Chondrocyte (in vitro differentiated cells): ENCODE measurements around the gene SKAP1. TPM values are rescaled to one million over a fixed set of nuclear protein-coding genes. Genes with fewer than 3 reads are reported as not detected.
"Not testable (repeated sequence)": the region's sequence is repeated elsewhere in the genome, so short reads cannot be mapped to it uniquely, and the experiment has no call there.

Source experiments
- DNase-seq: peaks from one replicate; pipeline ENCODE4 v3.0.0; 2021; ENCODE audit warnings: mixed read lengths, low spot score
- H3K27ac Mint-ChIP-seq: one replicate; pipeline ENCODE4 v1.8.0; 2021; ENCODE audit warnings: mild to moderate bottlenecking, moderate library complexity, mixed read lengths; ENCODE audit not compliant: unreplicated experiment
- H3K27me3 Mint-ChIP-seq: 2 replicates; pipeline ENCODE4 v1.8.0; 2021; ENCODE audit warnings: low read depth, mixed read lengths
- H3K36me3 Mint-ChIP-seq: 2 replicates; pipeline ENCODE4 v1.8.0; 2021; ENCODE audit warnings: low read depth, mixed read lengths
- H3K4me1 Mint-ChIP-seq: 2 replicates; pipeline ENCODE4 v1.8.0; 2021; ENCODE audit warnings: low read depth, mild to moderate bottlenecking, mixed read lengths
- H3K4me3 Mint-ChIP-seq: one replicate; pipeline ENCODE4 v1.8.0; 2021; ENCODE audit warnings: mild to moderate bottlenecking, moderate library complexity, mixed read lengths; ENCODE audit not compliant: unreplicated experiment
- H3K9me3 Mint-ChIP-seq: 2 replicates; pipeline ENCODE4 v1.8.0; 2021; ENCODE audit warnings: low read depth, mixed read lengths
- CTCF ChIP-seq: fragments of 200-600 bp; sonication (generic); IDR thresholded peaks from 2 replicates; pipeline ENCODE4 v1.5.0; 2021; ENCODE audit warnings: antibody characterized with exemption, mild to moderate bottlenecking, moderate library complexity
- total RNA-seq: library from RNA; stranded (reverse); gene quantifications from 3 replicates; pipeline ENCODE4 v1.2.1, GENCODE V29; 2021

The SKAP1 gene
- total RNA-seq, 1 donor from 2014 or later: not detected

- H3K36me3 Mint-ChIP-seq: no peaks in the 10 kb centered on the region
- no peak for TF ChIP-seq CTCF
- peaks cover 65% of the 10 kb centered on the region for H3K27me3 Mint-ChIP-seq
- H3K4me1 Mint-ChIP-seq: no peaks in the 10 kb centered on the region
- no peak overlapping the region for H3K27ac Mint-ChIP-seq
- DNase-seq: no peak
- no peaks in the 10 kb centered on the region for H3K9me3 Mint-ChIP-seq
- no peak overlapping the region for H3K4me3 Mint-ChIP-seq
Measured at GRCh38 chr17:48254896-48255295, 175.1 kb downstream of the SKAP1 start.

- H3K9me3 Mint-ChIP-seq: no peaks in the 10 kb centered on the region
- no peaks in the 10 kb centered on the region for H3K36me3 Mint-ChIP-seq
- H3K4me3 Mint-ChIP-seq: no peak overlapping the region
- no peak overlapping the region for H3K27ac Mint-ChIP-seq
- peaks cover 65% of the 10 kb centered on the region for H3K27me3 Mint-ChIP-seq
- TF ChIP-seq CTCF: no peak
- no peaks in the 10 kb centered on the region for H3K4me1 Mint-ChIP-seq
- no peak for DNase-seq
Measured at GRCh38 chr17:48253975-48254374, 176.0 kb downstream of the SKAP1 start.

DNA sequence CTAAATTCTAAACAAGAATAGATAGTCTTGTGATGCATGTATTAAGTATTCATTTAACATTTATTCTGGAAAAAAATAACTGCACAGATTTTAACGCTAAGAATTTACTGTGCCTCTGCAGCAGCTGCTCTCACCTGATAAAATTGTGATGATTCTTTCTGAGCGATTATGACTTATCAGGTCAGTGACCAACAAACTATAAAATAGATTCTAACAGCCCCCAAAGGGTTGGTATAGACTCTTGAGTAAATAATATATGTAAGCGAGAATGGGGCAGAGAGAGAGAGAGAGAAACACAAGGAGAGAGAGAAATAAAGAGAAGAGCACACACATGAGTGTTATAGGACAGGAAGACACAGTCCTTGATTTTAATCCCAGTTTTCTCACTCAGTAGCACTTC lies 178.1 kb downstream of the SKAP1 start:
- Mint-ChIP-seq H3K4me1 (no peaks in the 10 kb centered on the region), H3K27ac (no peak overlapping the region), H3K9me3 (no peaks in the 10 kb centered on the region), H3K4me3 (no peak overlapping the region), H3K36me3 (no peaks in the 10 kb centered on the region), H3K27me3 (peaks cover 57% of the 10 kb centered on the region)
- no peak for DNase-seq
- no peak for TF ChIP-seq CTCF

GRCh38 chr17:48250949-48251348 lies 179.1 kb downstream of the SKAP1 start:
- Mint-ChIP-seq H3K4me1 (no peaks in the 10 kb centered on the region), H3K4me3 (no peak overlapping the region), H3K36me3 (no peaks in the 10 kb centered on the region), H3K27ac (no peak overlapping the region), H3K9me3 (no peaks in the 10 kb centered on the region), H3K27me3 (peaks cover 58% of the 10 kb centered on the region)
- DNase-seq: no peak
- no peak for TF ChIP-seq CTCF

DNA sequence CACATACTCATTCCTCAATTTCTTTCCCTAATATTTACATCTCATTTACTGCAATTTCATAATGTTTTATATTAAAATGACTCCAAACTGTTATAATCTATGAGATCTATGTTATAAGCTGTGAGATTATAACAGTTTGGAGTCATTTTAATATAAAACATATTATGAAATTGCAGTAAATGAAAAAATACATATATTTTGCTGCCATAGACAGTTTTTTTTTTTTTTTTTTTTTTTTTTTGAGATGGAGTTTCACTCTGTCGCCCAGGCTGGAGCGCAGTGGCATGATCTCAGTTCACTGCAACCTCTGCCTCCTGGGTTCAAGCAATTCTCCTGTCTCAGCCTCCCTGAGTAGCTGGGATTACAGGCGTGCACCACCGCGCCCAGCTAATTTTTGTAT lies 180.0 kb downstream of the SKAP1 start:
- not testable (repeated sequence) for H3K4me1 Mint-ChIP-seq, H3K27ac Mint-ChIP-seq, H3K4me3 Mint-ChIP-seq, H3K36me3 Mint-ChIP-seq, DNase-seq, H3K9me3 Mint-ChIP-seq
- H3K27me3 Mint-ChIP-seq: peaks cover 54% of the 10 kb centered on the region

DNA sequence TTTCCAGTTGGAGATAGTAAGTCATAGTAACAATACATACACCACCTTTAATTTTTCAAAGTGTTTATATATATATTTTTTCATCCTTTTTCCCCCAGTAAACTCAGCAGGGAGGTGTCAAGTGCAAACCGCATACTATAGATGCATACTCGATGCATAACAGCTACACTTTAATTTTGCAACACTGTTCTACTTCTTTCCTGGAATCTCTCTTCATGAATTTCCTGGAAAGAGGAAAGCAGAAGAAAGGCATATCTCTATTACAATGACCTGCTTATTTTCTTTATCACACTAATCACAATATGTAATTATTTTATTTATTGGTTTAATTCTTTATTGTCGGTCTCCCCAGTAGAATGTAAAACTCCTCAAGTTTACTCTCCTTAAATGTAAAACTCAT lies 182.4 kb downstream of the SKAP1 start:
- Mint-ChIP-seq H3K27ac (no peak overlapping the region), H3K36me3 (no peaks in the 10 kb centered on the region), H3K4me1 (no peaks in the 10 kb centered on the region), H3K4me3 (no peak overlapping the region), H3K27me3 (peaks cover 40% of the 10 kb centered on the region), H3K9me3 (no peaks in the 10 kb centered on the region)
- TF ChIP-seq CTCF: no peak
- no peak for DNase-seq
